ENCODE results near the gene CST1.
"Not testable (repeated sequence)": the region's sequence is repeated elsewhere in the genome, so short reads cannot be mapped to it uniquely, and the experiment has no call there.

The CST1 gene

DNA sequence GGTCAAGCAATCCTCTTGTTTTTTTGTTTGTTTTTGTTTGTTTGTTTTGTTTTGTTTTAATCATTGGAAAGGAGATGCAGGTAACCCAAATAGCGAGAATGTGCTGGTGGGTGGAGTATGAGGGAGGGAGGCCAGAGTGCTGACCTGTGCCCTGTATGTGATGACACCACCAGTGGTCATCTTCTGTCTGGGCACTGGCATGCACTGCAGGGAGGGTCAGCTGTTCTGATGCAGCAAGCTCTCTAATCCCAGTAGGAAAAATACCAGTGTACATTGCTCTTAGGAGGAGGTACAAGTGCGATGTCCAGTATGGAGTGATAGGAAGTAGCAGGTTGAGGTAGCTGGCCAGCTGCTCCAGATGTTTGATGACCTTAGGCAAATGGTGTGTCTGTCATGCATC, 2.9 kb upstream of the CST1 start:
- DNase-seq: no peak

GRCh38 chr20:23753194-23753548, 2.4 kb upstream of the CST1 start:
- DNase-seq: no peak

GRCh38 chr20:23752481-23753193, 1.9 kb upstream of the CST1 start:
- no peak for DNase-seq

GRCh38 chr20:23752019-23752418, 1.3 kb upstream of the CST1 start:
- DNase-seq: no peak

DNA sequence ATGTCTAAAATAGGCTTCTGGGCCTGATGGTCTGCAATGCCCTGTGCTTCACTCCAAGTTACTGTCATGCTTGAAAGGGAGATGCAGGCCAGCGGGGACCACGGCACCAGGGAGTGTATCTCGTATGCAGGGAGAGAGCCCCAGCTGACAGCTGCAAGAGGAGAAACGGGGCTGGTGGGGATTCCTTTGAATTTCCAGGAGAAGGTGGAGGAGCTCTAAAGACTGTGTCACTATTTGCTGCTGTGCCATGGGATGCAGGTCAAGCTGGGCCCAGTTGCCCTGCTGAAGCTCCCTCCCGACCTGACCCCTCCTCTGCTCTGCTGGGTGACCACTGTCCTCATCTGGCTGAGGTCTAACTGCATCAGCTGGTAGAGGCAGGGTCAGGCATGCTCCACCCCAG, 989 bp downstream of the CST1 start:
- DNase-seq: no peak

DNA sequence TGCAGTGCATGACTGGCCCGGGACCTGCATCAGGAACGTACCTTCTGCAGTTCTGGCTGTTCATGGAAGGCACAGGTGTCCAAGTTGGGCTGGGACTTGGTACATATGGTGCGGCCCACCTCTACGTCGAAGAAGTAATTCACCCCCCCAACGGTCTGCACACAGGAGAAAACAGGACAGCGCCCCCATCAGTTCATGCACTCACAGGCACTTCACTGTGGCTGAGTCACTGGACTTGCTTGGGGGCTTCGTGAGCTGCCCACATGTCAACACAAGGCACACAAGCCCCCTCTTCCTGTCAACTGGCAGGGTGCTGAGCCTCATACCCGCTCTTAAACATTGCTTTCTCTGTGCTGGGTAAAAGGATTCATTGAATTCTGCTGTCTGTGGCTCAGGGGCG, 1.8 kb downstream of the CST1 start:
- DNase-seq: not testable (repeated sequence)

- peak; percentile 3 for DNase-seq
These were observed 3.2 kb downstream of the CST1 start for GRCh38 chr20:23747551-23747950.

DNA sequence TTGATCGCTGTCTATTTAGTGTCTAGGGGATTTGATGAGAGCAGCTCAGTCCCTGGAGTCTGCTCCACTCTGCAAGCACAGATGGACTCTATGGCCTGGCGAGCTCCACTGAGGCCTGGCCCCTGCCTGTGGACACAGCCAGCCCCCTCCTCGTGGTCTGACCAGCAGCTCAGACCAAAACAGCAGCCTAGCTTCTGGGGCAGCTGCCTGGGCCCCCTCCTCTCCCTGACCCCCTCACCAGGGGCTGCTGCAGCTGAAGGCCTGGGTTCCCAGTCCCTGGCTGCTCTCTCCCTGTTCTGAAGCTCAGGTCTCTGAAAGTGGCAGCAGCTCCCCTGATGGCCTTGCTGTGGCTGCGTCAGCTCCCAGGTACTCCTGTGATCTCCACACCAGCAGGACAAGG, 3.6 kb downstream of the CST1 start:
- DNase-seq: not testable (repeated sequence)

GRCh38 chr20:23746321-23746720, 4.4 kb downstream of the CST1 start:
- no peak for DNase-seq

- no peak for DNase-seq
These were observed 5.5 kb downstream of the CST1 start for GRCh38 chr20:23745247-23745646.

DNA sequence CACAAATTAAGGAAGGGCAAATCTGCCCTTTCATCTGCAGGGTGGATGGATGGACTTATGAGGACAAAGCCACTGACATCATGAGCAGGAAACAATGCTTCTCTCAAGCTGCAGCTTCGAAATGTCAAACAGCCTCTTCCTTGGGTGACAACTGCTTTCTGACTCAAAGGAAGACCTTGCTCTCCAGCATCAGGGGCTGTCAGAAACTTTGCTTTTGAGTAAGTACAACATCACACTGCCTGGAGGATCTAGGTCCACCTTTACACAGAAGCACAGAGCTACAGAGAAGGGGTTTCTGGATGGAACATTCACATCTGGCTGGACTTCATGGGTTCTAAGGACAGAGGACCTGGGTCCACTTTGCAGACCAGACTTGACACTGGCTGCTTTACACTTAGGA, 5.9 kb downstream of the CST1 start:
- no peak for DNase-seq

DNA sequence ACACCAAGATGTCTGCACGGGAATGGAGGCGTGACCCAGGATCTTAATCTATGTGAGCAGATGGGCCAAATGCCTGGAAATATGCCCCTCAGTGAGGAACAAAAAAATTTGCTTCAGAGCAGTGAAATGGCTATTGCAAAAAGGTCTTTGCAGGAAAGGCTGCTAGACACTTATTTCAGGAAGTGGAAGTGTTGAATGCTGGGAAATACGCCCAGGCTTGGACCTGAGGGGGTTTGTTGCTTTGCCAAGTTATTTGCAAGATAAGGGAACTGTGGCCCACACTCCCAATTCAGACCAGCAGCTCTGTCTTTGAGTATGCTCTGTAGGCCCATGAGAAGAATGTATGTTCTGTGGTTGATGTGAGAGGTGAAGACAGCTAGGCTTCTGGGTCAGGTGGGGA, 15.3 kb downstream of the CST1 start:
- DNase-seq: not testable (repeated sequence)

- DNase-seq: not testable (repeated sequence)
These were observed 15.8 kb downstream of the CST1 start for GRCh38 chr20:23734949-23735348.

DNA sequence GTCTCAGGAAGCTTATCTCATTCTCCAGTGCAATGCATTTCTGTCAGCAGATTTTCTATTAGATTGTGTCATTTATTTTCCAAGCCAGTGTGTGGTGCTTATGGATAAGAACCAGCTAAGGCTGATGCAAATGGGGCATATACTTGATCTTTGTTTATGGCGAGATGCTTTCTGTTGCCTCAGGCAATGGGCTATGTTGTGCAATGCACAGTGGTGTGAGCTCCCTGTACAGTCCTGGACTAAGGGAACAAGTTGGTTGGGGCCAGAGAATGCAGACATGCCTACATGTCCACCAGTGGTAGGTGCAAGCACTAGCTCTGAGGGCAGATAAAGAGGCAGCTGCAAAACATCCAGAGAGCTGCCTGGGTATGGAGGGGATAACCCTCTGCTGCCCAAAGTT, 16.3 kb downstream of the CST1 start:
- DNase-seq: not testable (repeated sequence)

DNA sequence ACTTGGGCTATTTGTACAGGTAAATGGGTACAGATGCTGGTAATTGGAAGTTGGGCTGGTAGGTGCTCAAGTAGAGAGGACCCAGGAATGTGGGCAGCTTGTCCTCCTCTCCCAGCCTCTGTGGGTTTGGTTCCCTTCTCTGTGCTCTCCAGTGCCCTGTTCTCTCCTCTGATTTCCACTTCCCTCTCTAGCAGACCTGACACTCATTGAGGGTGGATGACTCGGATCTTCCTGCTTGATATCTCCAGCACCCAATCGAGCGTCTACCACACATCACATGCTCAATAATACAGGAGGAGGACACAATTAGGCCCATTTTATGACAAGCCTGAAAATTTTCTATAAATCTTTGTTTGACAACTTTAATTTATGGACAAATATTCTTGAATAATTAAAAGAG, 23.7 kb downstream of the CST1 start:
- no peak for DNase-seq

DNA sequence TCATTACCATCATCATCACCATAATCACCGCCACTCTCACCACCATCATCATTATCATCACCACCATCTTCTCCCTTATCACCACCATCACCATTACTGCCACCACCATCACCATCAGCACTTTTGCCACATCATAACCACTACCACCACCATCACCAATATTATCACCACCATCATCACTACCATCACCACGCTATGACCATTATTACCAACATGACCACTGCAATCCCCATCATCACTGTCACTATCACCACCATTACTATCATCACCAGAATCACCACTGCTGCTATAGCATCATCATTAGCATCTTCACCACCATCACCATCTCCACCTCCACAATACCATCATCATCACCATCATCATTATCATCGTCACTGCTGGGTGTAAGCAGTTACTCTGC, 25.6 kb downstream of the CST1 start:
- DNase-seq: no peak

DNA sequence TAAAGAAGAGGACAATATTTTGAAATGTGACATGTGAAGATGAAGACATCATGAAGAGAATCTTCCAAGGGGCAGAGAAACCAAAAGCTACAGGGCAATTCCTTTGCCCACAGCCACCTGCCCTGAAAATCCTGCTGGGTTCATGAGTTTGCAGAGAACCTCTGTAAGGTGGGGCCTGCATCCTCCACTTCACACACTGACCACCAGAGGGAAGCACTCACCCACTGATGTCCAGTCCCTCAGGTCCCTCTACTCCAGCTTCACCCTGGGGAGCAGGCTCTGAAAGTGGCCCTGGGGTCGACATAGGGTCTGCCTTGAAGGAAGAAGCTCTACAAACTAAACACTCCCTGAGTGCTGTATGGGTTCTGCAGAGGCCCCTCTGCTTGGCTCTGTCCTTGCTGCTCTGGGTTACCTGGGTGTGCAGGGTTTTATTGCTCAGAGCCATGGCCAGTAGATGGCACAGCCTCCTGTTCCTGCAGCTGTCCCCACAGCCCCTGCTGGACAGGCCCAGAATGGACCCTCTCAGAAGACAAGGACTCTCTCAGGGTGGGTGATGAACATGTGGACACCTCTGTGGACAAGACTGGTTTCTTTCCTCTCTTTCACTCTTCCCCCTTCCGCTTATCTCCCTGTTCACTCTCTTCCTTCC, 27.0 kb downstream of the CST1 start:
- not testable (repeated sequence) for DNase-seq

DNA sequence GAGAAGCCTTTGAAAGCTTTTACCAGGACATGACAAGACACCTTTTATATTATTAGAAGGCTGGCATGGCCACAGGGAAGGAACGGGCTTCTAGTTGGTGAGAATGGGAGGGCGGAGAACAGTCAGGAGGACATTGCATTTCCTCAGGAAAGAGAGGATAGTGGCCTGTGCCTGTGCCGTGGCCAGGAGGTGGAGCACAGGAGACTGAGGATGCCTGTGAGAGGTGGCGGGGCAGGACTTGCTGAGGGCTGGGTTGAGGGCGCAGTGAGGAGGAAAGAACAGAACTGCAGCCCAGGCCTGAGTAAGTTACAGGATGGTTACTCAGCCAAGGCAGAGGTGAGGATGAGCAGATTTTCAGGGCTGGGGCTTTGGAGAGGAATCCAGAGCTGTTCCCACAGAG, 27.9 kb downstream of the CST1 start:
- DNase-seq: not testable (repeated sequence)

DNA sequence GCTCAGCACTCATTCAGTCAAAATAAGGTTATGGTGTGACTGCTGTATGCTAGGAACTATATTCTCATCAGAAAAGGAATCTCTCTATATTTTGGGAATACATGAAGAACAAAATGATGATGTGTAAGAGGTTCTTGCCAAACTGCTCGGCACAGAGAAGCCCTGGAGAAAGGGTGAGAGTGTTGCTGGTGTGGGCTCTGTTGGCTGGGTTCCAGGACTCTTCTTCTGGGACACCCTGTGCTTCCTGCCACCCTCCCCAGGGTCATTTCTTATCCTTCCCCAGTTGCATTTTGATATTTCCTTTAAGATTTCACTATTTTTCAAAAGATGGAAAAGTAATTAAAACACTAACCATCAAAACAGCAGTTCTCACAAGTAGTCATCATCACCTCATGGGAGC, 28.8 kb downstream of the CST1 start:
- DNase-seq: no peak

DNA sequence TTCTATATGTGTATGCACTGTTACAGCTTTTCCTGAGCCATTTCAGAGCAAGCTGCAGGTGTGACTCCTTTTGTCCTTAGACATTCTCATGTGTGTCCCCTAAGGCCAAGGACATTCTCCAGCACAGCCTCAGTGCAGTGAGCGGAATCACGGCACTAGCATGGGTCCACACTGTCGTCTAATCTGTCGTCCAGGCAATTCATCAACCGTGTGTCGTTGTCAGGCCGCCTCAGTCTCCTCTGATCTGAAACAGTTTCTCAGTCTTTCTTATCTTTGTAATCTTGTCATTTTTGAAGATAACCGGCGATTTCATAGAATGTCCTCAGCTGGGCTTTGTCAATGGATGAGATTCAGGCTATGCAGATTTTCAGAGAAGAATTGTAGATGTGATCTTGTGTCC, 31.4 kb downstream of the CST1 start:
- not testable (repeated sequence) for DNase-seq

DNA sequence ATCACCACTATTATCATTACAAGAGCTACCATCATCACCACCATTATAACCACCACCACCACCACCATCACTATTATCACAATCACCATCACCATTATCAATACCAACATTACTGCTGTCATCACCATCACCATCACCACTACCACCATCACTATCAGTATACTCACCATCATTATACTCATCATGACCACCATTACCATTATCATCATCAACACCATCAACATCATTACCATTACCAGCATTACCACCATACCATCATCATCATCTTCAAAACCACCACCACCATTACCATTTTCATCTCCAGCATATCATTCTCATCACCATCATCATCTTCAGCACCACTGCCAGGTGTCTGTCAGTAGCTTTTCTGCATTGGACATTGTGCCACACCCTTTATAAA, 39.0 kb downstream of the CST1 start:
- not testable (repeated sequence) for DNase-seq

DNA sequence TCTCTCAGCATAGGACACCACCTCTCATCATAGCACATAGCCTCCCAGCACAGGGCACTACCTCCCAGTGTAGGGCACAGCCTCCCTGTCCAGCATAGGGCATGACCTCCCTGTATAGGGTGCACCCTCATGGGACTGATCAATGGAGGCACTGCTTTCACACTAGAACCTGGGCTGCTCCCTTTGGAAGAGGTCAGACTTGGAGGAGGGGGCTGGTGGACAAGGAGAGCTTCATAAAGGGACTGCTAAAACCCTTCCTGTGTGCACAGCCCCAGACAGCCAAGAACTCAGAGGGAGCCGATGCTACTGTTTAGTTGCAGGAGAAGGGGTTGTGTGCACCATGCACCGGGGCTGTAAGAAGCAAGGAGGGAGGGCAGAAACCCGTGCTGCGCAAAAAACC, 40.0 kb downstream of the CST1 start:
- DNase-seq: no peak

- no peak for DNase-seq
These were observed 44.8 kb downstream of the CST1 start for GRCh38 chr20:23705895-23706294.

GRCh38 chr20:23702021-23702420, 48.7 kb downstream of the CST1 start:
- DNase-seq: no peak

GRCh38 chr20:23700931-23701330, 49.8 kb downstream of the CST1 start:
- DNase-seq: no peak

Data from NCI-H1092 (cell line).